H1 (cell line): ENCODE results near the gene BTBD9. TPM values are rescaled to one million over a fixed set of nuclear protein-coding genes. Genes with fewer than 3 reads are reported as not detected.

Source experiments
- CHD1 ChIP-seq: IDR thresholded peaks from 2 replicates; pipeline ENCODE4 v1.6.1; 2012; ENCODE audit warnings: low read depth, low read length, improper control_type of control experiment
- HDAC2 ChIP-seq, 2 experiments: fragments of 300-600 bp in 1 of 2; sonication (generic) in 1 of 2; IDR thresholded peaks; 2 replicates each; pipeline ENCODE4 v1.6.1; 2011 to 2012; ENCODE audit warnings: low read depth in 2 of 2, low read length in 2 of 2, mild to moderate bottlenecking in 2 of 2, moderate library complexity in 2 of 2, borderline replicate concordance in 1 of 2, inconsistent platforms in 1 of 2
- POLR2AphosphoS5 ChIP-seq: IDR thresholded peaks from 2 replicates; pipeline ENCODE4 v1.6.1; 2011; ENCODE audit warnings: low read depth, low read length
- SRF ChIP-seq: IDR thresholded peaks from 2 replicates; pipeline ENCODE4 v1.6.1; 2011; ENCODE audit warnings: mild to moderate bottlenecking, low read depth, low read length, moderate library complexity
- SUZ12 ChIP-seq: fragments of 200-600 bp; sonication (generic); IDR thresholded peaks from 2 replicates; pipeline ENCODE4 v1.6.1; 2012; ENCODE audit warnings: mild to moderate bottlenecking, inconsistent platforms, low read length, moderate library complexity, mixed read lengths
- polyA plus RNA-seq, 7 experiments: library from polyadenylated mRNA; depleted of rRNA in 3 of 7; stranded (reverse) in 5 of 7; unstranded in 2 of 7; fragments of >200 nt in 5 of 7; fragments of 200-250 nt in 2 of 7; gene quantifications; 1 replicate in 5 of 7; 2 replicates in 1 of 7; 4 replicates in 1 of 7; pipeline versions ENCODE4 v1.2.1 to v1.2.3, GENCODE V29; 2011 to 2013; ENCODE audit warnings: missing spikeins in 2 of 7, mixed read lengths in 2 of 7
- total RNA-seq: library from RNA; stranded (reverse); fragmentation: NEBNext Ultra II Directional; extraction: Animal tissue kit (Norgen Biotek cat#: 25700); gene quantifications from 2 replicates; pipeline ENCODE4 v1.2.1, GENCODE V29; 2021
- TF ChIP-seq, protein P1 (sequence below): fragments of 300-600 bp; sonication (generic); IDR thresholded peaks from 2 replicates; pipeline ENCODE4 v1.7.1; 2012; ENCODE audit warnings: low read length, moderate library complexity, mild to moderate bottlenecking, inconsistent platforms; ENCODE audit not compliant: insufficient replicate concordance
- TF ChIP-seq, protein P2 (sequence below), 3 experiments: IDR thresholded peaks; 1 replicate in 2 of 3; 2 replicates in 1 of 3; pipeline versions ENCODE4 v1.5.1 to v1.6.1; 2011; ENCODE audit warnings: low read length in 3 of 3, mild to moderate bottlenecking in 3 of 3, inconsistent platforms in 2 of 3, low read depth in 1 of 3, moderate library complexity in 1 of 3; ENCODE audit not compliant: insufficient read depth in 1 of 3; ENCODE audit errors: control extremely low read depth in 1 of 3

BTBD9 gene
- total and polyA plus RNA-seq, 2 of the 8 experiments (the other 6 are each of a cell fraction or from before 2014, with no cell fraction given): 0.92 to 4.1 TPM

DNA sequence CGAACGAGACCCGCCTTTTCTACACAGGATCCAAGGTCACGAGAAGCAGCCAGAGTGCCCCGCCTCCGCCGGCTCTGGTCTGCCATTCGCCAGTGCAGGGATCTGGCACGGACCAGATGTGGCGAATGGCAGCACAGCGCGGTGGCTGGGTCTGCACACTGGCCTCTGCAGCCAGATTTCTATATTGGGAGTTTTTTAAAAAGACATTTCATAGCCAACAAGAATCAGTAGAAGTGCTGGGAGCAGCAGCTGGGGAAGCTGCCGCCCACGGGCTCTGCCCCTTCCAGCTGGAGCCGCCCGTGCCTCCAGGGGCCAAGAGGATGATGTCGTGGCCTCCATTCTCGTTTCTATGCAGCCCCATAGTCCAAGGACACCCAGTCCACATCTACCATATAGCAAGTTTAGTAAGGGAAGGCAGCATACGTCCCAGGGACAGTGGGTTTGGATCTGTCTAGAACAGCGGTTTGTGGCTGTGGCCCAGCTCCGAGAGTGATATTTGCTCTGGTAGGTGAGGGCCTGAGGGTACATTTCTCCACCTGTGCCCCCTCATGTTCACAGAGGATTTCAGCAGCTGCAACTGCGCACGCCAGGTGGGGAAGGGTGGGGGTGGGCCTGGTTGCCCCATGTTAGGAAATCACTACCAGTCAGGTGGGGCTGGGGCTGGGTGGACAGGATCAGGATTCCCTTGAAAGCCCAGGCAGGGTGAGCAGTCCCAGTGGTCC lies 486.5 kb downstream of the BTBD9 start (continued):
- TF ChIP-seq, protein P1, sequence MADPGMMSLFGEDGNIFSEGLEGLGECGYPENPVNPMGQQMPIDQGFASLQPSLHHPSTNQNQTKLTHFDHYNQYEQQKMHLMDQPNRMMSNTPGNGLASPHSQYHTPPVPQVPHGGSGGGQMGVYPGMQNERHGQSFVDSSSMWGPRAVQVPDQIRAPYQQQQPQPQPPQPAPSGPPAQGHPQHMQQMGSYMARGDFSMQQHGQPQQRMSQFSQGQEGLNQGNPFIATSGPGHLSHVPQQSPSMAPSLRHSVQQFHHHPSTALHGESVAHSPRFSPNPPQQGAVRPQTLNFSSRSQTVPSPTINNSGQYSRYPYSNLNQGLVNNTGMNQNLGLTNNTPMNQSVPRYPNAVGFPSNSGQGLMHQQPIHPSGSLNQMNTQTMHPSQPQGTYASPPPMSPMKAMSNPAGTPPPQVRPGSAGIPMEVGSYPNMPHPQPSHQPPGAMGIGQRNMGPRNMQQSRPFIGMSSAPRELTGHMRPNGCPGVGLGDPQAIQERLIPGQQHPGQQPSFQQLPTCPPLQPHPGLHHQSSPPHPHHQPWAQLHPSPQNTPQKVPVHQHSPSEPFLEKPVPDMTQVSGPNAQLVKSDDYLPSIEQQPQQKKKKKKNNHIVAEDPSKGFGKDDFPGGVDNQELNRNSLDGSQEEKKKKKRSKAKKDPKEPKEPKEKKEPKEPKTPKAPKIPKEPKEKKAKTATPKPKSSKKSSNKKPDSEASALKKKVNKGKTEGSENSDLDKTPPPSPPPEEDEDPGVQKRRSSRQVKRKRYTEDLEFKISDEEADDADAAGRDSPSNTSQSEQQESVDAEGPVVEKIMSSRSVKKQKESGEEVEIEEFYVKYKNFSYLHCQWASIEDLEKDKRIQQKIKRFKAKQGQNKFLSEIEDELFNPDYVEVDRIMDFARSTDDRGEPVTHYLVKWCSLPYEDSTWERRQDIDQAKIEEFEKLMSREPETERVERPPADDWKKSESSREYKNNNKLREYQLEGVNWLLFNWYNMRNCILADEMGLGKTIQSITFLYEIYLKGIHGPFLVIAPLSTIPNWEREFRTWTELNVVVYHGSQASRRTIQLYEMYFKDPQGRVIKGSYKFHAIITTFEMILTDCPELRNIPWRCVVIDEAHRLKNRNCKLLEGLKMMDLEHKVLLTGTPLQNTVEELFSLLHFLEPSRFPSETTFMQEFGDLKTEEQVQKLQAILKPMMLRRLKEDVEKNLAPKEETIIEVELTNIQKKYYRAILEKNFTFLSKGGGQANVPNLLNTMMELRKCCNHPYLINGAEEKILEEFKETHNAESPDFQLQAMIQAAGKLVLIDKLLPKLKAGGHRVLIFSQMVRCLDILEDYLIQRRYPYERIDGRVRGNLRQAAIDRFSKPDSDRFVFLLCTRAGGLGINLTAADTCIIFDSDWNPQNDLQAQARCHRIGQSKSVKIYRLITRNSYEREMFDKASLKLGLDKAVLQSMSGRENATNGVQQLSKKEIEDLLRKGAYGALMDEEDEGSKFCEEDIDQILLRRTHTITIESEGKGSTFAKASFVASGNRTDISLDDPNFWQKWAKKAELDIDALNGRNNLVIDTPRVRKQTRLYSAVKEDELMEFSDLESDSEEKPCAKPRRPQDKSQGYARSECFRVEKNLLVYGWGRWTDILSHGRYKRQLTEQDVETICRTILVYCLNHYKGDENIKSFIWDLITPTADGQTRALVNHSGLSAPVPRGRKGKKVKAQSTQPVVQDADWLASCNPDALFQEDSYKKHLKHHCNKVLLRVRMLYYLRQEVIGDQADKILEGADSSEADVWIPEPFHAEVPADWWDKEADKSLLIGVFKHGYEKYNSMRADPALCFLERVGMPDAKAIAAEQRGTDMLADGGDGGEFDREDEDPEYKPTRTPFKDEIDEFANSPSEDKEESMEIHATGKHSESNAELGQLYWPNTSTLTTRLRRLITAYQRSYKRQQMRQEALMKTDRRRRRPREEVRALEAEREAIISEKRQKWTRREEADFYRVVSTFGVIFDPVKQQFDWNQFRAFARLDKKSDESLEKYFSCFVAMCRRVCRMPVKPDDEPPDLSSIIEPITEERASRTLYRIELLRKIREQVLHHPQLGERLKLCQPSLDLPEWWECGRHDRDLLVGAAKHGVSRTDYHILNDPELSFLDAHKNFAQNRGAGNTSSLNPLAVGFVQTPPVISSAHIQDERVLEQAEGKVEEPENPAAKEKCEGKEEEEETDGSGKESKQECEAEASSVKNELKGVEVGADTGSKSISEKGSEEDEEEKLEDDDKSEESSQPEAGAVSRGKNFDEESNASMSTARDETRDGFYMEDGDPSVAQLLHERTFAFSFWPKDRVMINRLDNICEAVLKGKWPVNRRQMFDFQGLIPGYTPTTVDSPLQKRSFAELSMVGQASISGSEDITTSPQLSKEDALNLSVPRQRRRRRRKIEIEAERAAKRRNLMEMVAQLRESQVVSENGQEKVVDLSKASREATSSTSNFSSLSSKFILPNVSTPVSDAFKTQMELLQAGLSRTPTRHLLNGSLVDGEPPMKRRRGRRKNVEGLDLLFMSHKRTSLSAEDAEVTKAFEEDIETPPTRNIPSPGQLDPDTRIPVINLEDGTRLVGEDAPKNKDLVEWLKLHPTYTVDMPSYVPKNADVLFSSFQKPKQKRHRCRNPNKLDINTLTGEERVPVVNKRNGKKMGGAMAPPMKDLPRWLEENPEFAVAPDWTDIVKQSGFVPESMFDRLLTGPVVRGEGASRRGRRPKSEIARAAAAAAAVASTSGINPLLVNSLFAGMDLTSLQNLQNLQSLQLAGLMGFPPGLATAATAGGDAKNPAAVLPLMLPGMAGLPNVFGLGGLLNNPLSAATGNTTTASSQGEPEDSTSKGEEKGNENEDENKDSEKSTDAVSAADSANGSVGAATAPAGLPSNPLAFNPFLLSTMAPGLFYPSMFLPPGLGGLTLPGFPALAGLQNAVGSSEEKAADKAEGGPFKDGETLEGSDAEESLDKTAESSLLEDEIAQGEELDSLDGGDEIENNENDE: no peak
- no peak for TF ChIP-seq CHD1
- no peak for TF ChIP-seq HDAC2 (IDR thresholded peaks at IDR 0.05; ENCODE audit: borderline replicate concordance in 1 of 2, low read depth in 2 of 2, low read length in 2 of 2)
- no peak for TF ChIP-seq SUZ12
- TF ChIP-seq SRF: no peak
- TF ChIP-seq, protein P2, sequence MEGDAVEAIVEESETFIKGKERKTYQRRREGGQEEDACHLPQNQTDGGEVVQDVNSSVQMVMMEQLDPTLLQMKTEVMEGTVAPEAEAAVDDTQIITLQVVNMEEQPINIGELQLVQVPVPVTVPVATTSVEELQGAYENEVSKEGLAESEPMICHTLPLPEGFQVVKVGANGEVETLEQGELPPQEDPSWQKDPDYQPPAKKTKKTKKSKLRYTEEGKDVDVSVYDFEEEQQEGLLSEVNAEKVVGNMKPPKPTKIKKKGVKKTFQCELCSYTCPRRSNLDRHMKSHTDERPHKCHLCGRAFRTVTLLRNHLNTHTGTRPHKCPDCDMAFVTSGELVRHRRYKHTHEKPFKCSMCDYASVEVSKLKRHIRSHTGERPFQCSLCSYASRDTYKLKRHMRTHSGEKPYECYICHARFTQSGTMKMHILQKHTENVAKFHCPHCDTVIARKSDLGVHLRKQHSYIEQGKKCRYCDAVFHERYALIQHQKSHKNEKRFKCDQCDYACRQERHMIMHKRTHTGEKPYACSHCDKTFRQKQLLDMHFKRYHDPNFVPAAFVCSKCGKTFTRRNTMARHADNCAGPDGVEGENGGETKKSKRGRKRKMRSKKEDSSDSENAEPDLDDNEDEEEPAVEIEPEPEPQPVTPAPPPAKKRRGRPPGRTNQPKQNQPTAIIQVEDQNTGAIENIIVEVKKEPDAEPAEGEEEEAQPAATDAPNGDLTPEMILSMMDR (IDR thresholded peaks at IDR 0.05; ENCODE audit: control extremely low read depth in 1 of 3, insufficient read depth in 1 of 3, low read depth in 1 of 3, low read length in 3 of 3): no peak
- no peak for TF ChIP-seq POLR2AphosphoS5
